Endothelial cell of umbilical vein (primary cell): Measurements from ENCODE around the gene KCNN3. TPM values are rescaled to one million over a fixed set of nuclear protein-coding genes. Genes with fewer than 3 reads are reported as not detected.

Source experiments
- BruUV-seq: library from RNA; stranded (reverse); fragments of 400-500 nt; replicated peaks from 2 replicates; lab custom pipeline; 2021; lab: Mats Ljungman, UMichigan
- CTCF ChIA-PET: fragments of 300-600, 350-600 bp; sonication (Branson Sonifier 250); formaldehyde crosslinking; loops from one replicate; lab custom pipeline; 2021; ENCODE audit warnings: antibody characterized with exemption, inconsistent platforms; lab: Charles Lee
- POLR2A ChIA-PET: fragments of 300-600, 350-600 bp; sonication (Branson Sonifier 250); formaldehyde crosslinking; loops from one replicate; lab custom pipeline; 2021; ENCODE audit warnings: antibody characterized with exemption, inconsistent platforms; lab: Charles Lee
- DNase-seq: peaks from one replicate; pipeline ENCODE4 v3.0.0-alpha.2; 2011; ENCODE audit warnings: low read depth, low spot score
- FAIRE-seq: peaks from 2 replicates; lab custom pipeline; 2011; peaks lifted over from hg19 to GRCh38; lab: Jason Lieb, UNC
- H2AFZ ChIP-seq: 2 replicates; pipeline ENCODE4 v1.6.0; 2012; ENCODE audit warnings: low read depth, low read length, control low read depth, inconsistent platforms
- H3K27ac ChIP-seq: 2 replicates; pipeline ENCODE4 v1.5.1; 2011; ENCODE audit warnings: low read depth, mild to moderate bottlenecking, control low read depth, low read length, moderate library complexity; ENCODE audit not compliant: insufficient read depth
- H3K27me3 ChIP-seq, 2 experiments: 2 replicates each; pipeline versions ENCODE4 v1.6.0 to v1.6.1; 2011; ENCODE audit warnings: low read length in 2 of 2, mixed read lengths in 1 of 2; ENCODE audit not compliant: control insufficient read depth in 2 of 2, insufficient read depth in 2 of 2
- H3K36me3 ChIP-seq, 2 experiments: 2 replicates in 1 of 2; 3 replicates in 1 of 2; pipeline ENCODE4 v1.5.1; 2011; ENCODE audit warnings: low read length in 2 of 2, mild to moderate bottlenecking in 1 of 2, moderate library complexity in 1 of 2; ENCODE audit not compliant: control insufficient read depth in 2 of 2, insufficient read depth in 2 of 2; ENCODE audit errors: extremely low read depth in 1 of 2
- H3K4me1 ChIP-seq: 3 replicates; pipeline ENCODE4 v1.5.1; 2011; ENCODE audit warnings: mild to moderate bottlenecking, low read length; ENCODE audit not compliant: control insufficient read depth, insufficient read depth; ENCODE audit errors: extremely low read depth
- H3K4me2 ChIP-seq: 2 replicates; pipeline ENCODE4 v1.6.1; 2011; ENCODE audit warnings: low read length, control low read depth, mixed read lengths; ENCODE audit not compliant: insufficient read depth
- H3K4me3 ChIP-seq, 3 experiments: fragments of 200-600 bp in 1 of 3; sonication (generic), shearing (Covaris generic) in 1 of 3; replicated peaks in 1 of 3; 2 replicates each; pipeline ENCODE4 v1.5.1; 2011 to 2016; ENCODE audit warnings: control low read depth in 3 of 3, low read length in 3 of 3, mild to moderate bottlenecking in 2 of 3, inconsistent platforms in 1 of 3, low read depth in 1 of 3, moderate library complexity in 1 of 3; ENCODE audit not compliant: insufficient read depth in 1 of 3
- H3K79me2 ChIP-seq: 2 replicates; pipeline ENCODE4 v1.6.0; 2012; ENCODE audit warnings: low read length, inconsistent platforms; ENCODE audit not compliant: control insufficient read depth, insufficient read depth
- H3K9ac ChIP-seq: replicated peaks from 2 replicates; pipeline ENCODE3; 2011; ENCODE audit warnings: low read length, control low read depth; ENCODE audit not compliant: insufficient read depth; ENCODE audit errors: extremely low read depth
- H3K9me1 ChIP-seq: replicated peaks from 3 replicates; pipeline ENCODE4 v1.6.0; 2011; ENCODE audit warnings: mild to moderate bottlenecking, low read length; ENCODE audit not compliant: control insufficient read depth, insufficient read depth; ENCODE audit errors: extremely low read depth
- H3K9me3 ChIP-seq: replicated peaks from 2 replicates; pipeline ENCODE4 v1.5.1; 2012; ENCODE audit warnings: low read length, inconsistent platforms; ENCODE audit not compliant: control insufficient read depth, insufficient read depth
- H4K20me1 ChIP-seq: replicated peaks from 2 replicates; pipeline ENCODE3; 2011; ENCODE audit warnings: mild to moderate bottlenecking, low read length; ENCODE audit not compliant: control insufficient read depth, insufficient read depth; ENCODE audit errors: extremely low read depth
- CTCF ChIP-seq, 2 donors: IDR thresholded peaks; 1 replicate in 1 of 2; 2 replicates in 1 of 2; pipeline ENCODE4 v1.5.1; 2011; ENCODE audit warnings: low read length in 2 of 2, mild to moderate bottlenecking in 2 of 2, moderate library complexity in 2 of 2, control low read depth in 1 of 2, inconsistent platforms in 1 of 2, low read depth in 1 of 2; ENCODE audit not compliant: insufficient read depth in 1 of 2; ENCODE audit errors: extremely low read depth in 1 of 2
- EZH2 ChIP-seq: IDR thresholded peaks from 2 replicates; pipeline ENCODE4 v1.6.1; 2012; ENCODE audit warnings: borderline replicate concordance, low read depth, mild to moderate bottlenecking, moderate library complexity, low read length, inconsistent platforms; ENCODE audit not compliant: severe bottlenecking
- FOS ChIP-seq: IDR thresholded peaks from 2 replicates; pipeline ENCODE4 v1.6.1; 2011; ENCODE audit warnings: mild to moderate bottlenecking, low read length, moderate library complexity, borderline replicate concordance; ENCODE audit not compliant: insufficient read depth
- GATA2 ChIP-seq: IDR thresholded peaks from 2 replicates; pipeline ENCODE4 v1.7.0; 2011; ENCODE audit warnings: low read depth, mild to moderate bottlenecking, moderate library complexity, mixed read lengths, low read length; ENCODE audit not compliant: insufficient read length, insufficient read depth
- JUN ChIP-seq: IDR thresholded peaks from 2 replicates; pipeline ENCODE4 v1.6.1; 2011; ENCODE audit warnings: borderline replicate concordance, low read depth; ENCODE audit not compliant: insufficient read length, insufficient read depth
- MAX ChIP-seq: IDR thresholded peaks from 2 replicates; pipeline ENCODE4 v1.6.1; 2011; ENCODE audit not compliant: insufficient read depth, insufficient read length
- MYC ChIP-seq: IDR thresholded peaks from one replicate; pipeline ENCODE4 v1.6.1; 2011; ENCODE audit warnings: mild to moderate bottlenecking, low read depth, low read length
- POLR2A ChIP-seq: IDR thresholded peaks from 2 replicates; pipeline ENCODE4 v1.6.1; 2012; ENCODE audit warnings: low read depth, mild to moderate bottlenecking, control low read depth, low read length
- POLR2AphosphoS5 ChIP-seq: IDR thresholded peaks from 2 replicates; pipeline ENCODE4 v1.6.1; 2012; ENCODE audit warnings: low read depth, mild to moderate bottlenecking, control low read depth, low read length, moderate library complexity; ENCODE audit not compliant: insufficient read depth
- dilution Hi-C: fragments of 300-500 bp; cut with MboI; formaldehyde crosslinking; loops from one replicate; pipeline ENCODE4 v1.15.0; 2019; ENCODE audit warnings: low sequenced_read_pairs; ENCODE audit not compliant: extremely low pct_ligation_motif_present
- intact Hi-C: fragments of 100-400 bp; cut with micrococcal nuclease; formaldehyde crosslinking; loops from one replicate; pipeline ENCODE4 v1.10.0; 2022
- polyA plus RNA-seq, 4 experiments: library from polyadenylated mRNA; depleted of rRNA in 3 of 4; stranded (reverse) in 3 of 4; unstranded in 1 of 4; fragments of >200 nt; gene quantifications; 2 replicates each; pipeline versions ENCODE4 v1.2.1 to v1.2.3, GENCODE V29; 2011 to 2012; ENCODE audit warnings: missing spikeins in 1 of 4
- total RNA-seq: library from RNA; stranded (reverse); gene quantifications from 2 replicates; pipeline ENCODE4 v1.2.3, GENCODE V29; 2021

Gene KCNN3
- total and polyA plus RNA-seq, 2 donors (not counting 3 experiments of a cell fraction or from before 2014, with no cell fraction given), result 0.91 to 1.1 TPM

DNA sequence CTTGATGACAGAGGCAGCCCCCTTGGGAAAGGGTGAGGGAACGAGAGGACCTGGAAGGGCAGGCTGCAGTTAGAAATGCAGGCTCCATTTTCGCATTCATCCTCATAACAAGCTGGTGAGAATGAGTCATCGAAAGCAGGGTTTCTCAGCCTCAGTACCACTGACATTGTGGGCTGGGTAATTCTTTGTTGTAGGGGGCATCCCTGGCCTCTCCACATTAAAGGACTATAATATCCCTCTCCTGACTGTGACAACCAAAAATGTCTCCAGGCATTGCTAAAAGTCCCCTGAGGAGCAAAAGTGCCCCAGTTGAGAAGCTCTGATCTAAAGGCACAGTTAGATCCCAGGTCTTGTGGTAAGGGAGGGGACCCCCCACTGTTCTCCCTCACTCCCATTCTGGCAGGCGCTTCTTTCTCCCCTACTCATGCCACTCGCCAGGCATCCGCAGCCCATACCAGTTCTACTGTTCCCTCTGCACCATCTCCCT, 20.4 kb downstream of the KCNN3 start:
- Histone ChIP-seq H3K9me3 (no peaks in the 10 kb centered on the region), H3K9ac (no peak overlapping the region), H3K27me3 (peaks cover 3 to 8% of the 10 kb centered on the region in 2 experiments), H3K4me2 (no peak overlapping the region), H3K4me3 (no peak overlapping the region), H4K20me1 (no peaks in the 10 kb centered on the region), H3K4me1 (no peaks in the 10 kb centered on the region), H3K9me1 (no peaks in the 10 kb centered on the region), H3K27ac (no peak overlapping the region), H2AFZ (no peak overlapping the region), H3K79me2 (no peaks in the 10 kb centered on the region), H3K36me3 (no peaks in the 10 kb centered on the region)
- no TSS peak for BruUV-seq
- no peak for DNase-seq
- CTCF ChIA-PET, result interaction anchor here (0.9 to 3.0 kb wide), 5 partner anchors 13 to 180 kb away, joined by 3 to 15 read pairs (median 7); partner anchors contain the start of gene KCNN3
- no peak for FAIRE-seq
- TF ChIP-seq MYC, result no peak
- TF ChIP-seq EZH2, result no peak
- no peak for TF ChIP-seq POLR2A
- no peak for TF ChIP-seq CTCF (IDR thresholded peaks at IDR 0.05; ENCODE audit: extremely low read depth in 1 of 2, insufficient read depth in 1 of 2, low read depth in 1 of 2, low read length in 2 of 2)
- no peak for TF ChIP-seq GATA2
- POLR2A ChIA-PET, result no interaction called here
- dilution Hi-C loops (no loop called here), intact Hi-C loops (no loop called here)

DNA sequence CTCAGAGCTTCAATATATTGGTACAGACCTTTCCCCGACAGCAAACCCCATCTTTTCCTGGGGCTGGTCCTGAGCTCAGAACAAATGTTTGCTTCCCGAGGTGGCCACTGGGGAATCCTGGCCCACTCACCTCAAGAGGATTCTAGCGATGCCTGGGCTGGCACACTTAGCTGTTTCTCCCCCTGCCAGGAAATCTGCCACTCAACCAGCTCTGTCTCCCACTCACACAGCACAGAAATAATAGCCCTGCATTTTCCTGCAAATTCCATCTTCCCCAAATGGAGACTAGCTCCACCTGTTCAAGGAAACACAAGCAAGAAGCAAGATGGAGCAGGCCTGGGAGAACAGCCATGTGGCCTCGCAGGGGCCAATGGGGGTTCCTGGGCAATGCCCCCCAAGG, 21.1 kb downstream of the KCNN3 start:
- H3K9me3 ChIP-seq, result no peaks in the 10 kb centered on the region
- dilution Hi-C loops (no loop called here), intact Hi-C loops (no loop called here)
- H3K27me3 ChIP-seq, result peaks cover 3 to 8% of the 10 kb centered on the region in 2 experiments
- no peaks in the 10 kb centered on the region for H3K9me1 ChIP-seq
- no peak for FAIRE-seq
- POLR2A ChIA-PET, result no interaction called here
- no TSS peak for BruUV-seq
- H2AFZ ChIP-seq, result no peak overlapping the region
- H3K4me1 ChIP-seq, result no peaks in the 10 kb centered on the region
- no peak for DNase-seq
- no peak overlapping the region for H3K4me3 ChIP-seq
- no peaks in the 10 kb centered on the region for H3K36me3 ChIP-seq
- no peaks in the 10 kb centered on the region for H4K20me1 ChIP-seq
- no peak overlapping the region for H3K27ac ChIP-seq
- CTCF ChIA-PET, result interaction anchor here (0.9 to 3.0 kb wide), 5 partner anchors 11 to 30 kb away, joined by 3 to 15 read pairs (median 7); partner anchors contain the start of gene KCNN3
- no peak overlapping the region for H3K9ac ChIP-seq
- no peak for TF ChIP-seq POLR2A
- TF ChIP-seq MYC, result no peak
- no peak for TF ChIP-seq POLR2AphosphoS5
- TF ChIP-seq JUN, result no peak
- no peak for TF ChIP-seq FOS
- TF ChIP-seq EZH2, result no peak
- TF ChIP-seq CTCF (IDR thresholded peaks at IDR 0.05; ENCODE audit: extremely low read depth in 1 of 2, insufficient read depth in 1 of 2, low read depth in 1 of 2, low read length in 2 of 2), result no peak
- no peak for TF ChIP-seq MAX
- TF ChIP-seq GATA2, result no peak
- no peak overlapping the region for H3K4me2 ChIP-seq
- no peaks in the 10 kb centered on the region for H3K79me2 ChIP-seq
